ENCODE measurements around the gene ACOX3. TPM values are rescaled to one million over a fixed set of nuclear protein-coding genes. Genes with fewer than 3 reads are reported as not detected.
A peak's percentile ranks its signal among the peaks of the same experiment; 100 is the strongest.

ACOX3 gene
- total and polyA plus RNA-seq, 2 donors: 8.7 to 18.1 TPM

DNA sequence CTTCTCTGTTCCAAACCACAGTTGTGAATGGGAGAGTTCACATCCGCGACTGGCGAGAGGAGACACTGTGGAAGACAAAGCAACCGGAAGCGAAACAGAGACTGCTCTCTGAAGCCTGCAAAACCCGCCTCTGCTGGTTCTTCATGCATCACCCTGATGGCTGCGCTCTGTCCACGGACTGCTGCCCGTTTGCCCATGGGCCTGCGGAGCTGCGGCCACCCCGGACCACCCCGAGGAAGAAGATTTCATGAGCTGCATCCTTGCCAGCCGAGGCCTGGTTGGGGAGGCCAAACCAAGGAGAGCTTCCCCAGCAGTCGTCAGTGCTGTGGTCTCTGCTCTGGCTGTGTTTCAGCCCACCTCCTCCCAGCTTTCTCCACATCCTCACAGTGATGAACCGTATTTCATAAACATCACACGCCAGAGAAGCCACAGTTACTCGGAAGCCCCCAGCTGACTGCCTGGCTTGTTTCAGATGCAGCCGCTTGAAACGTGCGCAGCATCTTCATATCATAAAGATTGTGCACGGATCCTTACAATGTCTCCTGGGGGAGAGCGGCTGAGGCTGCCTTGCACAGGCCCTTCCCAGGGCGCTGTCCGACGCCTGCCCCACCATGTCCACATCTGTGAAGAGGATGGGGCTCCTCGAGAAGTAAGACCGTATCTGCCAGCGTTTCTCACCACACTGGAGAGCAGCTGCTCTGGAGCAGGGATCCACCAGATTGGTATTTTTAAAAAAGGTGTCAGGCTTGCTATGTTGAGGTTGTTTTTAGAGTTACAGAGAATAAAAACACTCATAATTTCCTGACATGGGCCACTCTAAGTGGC, 35.4 kb upstream of the ACOX3 start:
- peaks cover 5 to 27% of the 10 kb centered on the region in 2 donors for H3K36me3 ChIP-seq (ENCODE audit: control insufficient read depth in 2 of 2, insufficient read depth in 2 of 2, low read length in 1 of 2)
- H3K4me1 ChIP-seq (ENCODE audit: control insufficient read depth in 2 of 2, insufficient read depth in 2 of 2, low read length in 2 of 2): peaks cover 0 to 8% of the 10 kb centered on the region in 2 donors
- DNase-seq (ENCODE audit: low read depth in 6 of 9, low spot score in 9 of 9): no peak
- no peak overlapping the region for H3K27ac ChIP-seq (ENCODE audit: low read depth in 1 of 2, low read length in 1 of 2)
- no peaks in the 10 kb centered on the region for H3K27me3 ChIP-seq (ENCODE audit: control insufficient read depth in 2 of 2, insufficient read depth in 1 of 2, low read length in 1 of 2)
- 97% methylated on average over 29 of the region's 29 CpGs for WGBS
- no peaks in the 10 kb centered on the region for H3K9me3 ChIP-seq (ENCODE audit: control insufficient read depth in 2 of 2, insufficient read depth in 1 of 2, low read length in 1 of 2)
- no peak overlapping the region for H3K4me3 ChIP-seq (ENCODE audit: low read length in 2 of 2)

DNA sequence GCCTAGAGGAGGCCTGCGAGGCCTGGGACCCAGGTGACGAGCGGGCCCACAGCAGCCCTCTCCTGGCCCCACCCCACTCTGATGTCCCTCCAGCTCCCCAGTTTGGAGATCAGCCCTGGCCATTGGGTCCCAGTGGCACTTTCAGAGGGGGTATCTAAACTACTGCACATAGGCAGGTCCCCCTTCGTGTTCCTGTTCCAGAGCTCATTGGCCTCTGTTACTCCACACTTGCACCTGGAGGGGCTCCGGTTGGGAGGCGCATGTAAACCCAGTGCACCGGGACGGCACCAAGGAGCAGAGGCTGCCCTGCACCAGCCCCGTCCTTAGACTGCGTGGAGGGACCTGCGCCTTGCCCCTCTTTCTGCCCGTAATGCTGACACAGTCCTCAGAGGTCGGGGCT, 34.3 kb upstream of the ACOX3 start:
- H3K9me3 ChIP-seq (ENCODE audit: control insufficient read depth in 2 of 2, insufficient read depth in 1 of 2, low read length in 1 of 2): no peaks in the 10 kb centered on the region
- H3K4me1 ChIP-seq (ENCODE audit: control insufficient read depth in 2 of 2, insufficient read depth in 2 of 2, low read length in 2 of 2): peaks cover 0 to 8% of the 10 kb centered on the region in 2 donors
- WGBS: 99% methylated on average over 13 of the region's 13 CpGs
- H3K36me3 ChIP-seq (ENCODE audit: control insufficient read depth in 2 of 2, insufficient read depth in 2 of 2, low read length in 1 of 2): peaks cover 5 to 37% of the 10 kb centered on the region in 2 donors
- no peak for DNase-seq (ENCODE audit: low read depth in 6 of 9, low spot score in 9 of 9)
- H3K27ac ChIP-seq (ENCODE audit: low read depth in 1 of 2, low read length in 1 of 2): no peak overlapping the region
- H3K27me3 ChIP-seq (ENCODE audit: control insufficient read depth in 2 of 2, insufficient read depth in 1 of 2, low read length in 1 of 2): no peaks in the 10 kb centered on the region
- H3K4me3 ChIP-seq (ENCODE audit: low read length in 2 of 2): no peak overlapping the region

DNA sequence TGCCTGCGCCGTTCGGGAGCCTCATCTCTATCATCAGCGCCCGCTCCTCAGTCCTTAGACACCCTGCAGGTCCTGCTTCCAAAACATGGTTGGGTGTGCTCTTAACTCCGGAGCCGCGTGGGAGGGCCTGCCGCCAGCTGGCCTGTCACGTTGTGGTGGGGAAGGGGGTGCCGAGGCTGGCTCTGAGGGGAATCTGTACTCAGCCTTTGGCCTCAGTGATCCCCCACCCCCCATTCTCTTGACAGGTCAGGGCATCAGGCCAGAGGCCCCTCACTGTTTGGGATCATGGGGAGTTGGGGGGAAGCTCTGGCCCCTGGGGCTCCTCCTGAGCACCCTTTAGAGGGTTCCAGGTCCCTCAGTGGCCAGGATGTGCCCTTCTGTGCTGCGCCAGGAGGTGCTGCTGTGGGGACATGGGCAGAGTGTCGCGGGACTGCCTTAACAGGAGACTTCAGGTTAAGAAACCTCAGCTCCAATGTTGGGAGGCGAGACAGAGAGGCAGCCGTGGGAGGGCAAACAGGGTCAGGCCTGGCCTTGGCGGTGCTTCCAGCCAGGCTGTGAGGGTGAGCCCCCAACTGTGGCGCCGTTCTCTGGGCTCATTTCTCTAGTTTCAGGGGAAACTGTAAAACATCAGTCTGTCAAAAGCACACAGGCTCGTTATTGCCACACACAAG, 33.5 kb upstream of the ACOX3 start:
- H3K27me3 ChIP-seq (ENCODE audit: control insufficient read depth in 2 of 2, insufficient read depth in 1 of 2, low read length in 1 of 2): no peaks in the 10 kb centered on the region
- peaks cover 12 to 42% of the 10 kb centered on the region in 2 donors for H3K36me3 ChIP-seq (ENCODE audit: control insufficient read depth in 2 of 2, insufficient read depth in 2 of 2, low read length in 1 of 2)
- no peak for DNase-seq (ENCODE audit: low read depth in 6 of 9, low spot score in 9 of 9)
- H3K27ac ChIP-seq (ENCODE audit: low read depth in 1 of 2, low read length in 1 of 2): no peak overlapping the region
- H3K9me3 ChIP-seq (ENCODE audit: control insufficient read depth in 2 of 2, insufficient read depth in 1 of 2, low read length in 1 of 2): no peaks in the 10 kb centered on the region
- H3K4me3 ChIP-seq (ENCODE audit: low read length in 2 of 2): no peak overlapping the region
- WGBS: 90% methylated on average over 20 of the region's 20 CpGs
- peaks cover 0 to 8% of the 10 kb centered on the region in 2 donors for H3K4me1 ChIP-seq (ENCODE audit: control insufficient read depth in 2 of 2, insufficient read depth in 2 of 2, low read length in 2 of 2)

DNA sequence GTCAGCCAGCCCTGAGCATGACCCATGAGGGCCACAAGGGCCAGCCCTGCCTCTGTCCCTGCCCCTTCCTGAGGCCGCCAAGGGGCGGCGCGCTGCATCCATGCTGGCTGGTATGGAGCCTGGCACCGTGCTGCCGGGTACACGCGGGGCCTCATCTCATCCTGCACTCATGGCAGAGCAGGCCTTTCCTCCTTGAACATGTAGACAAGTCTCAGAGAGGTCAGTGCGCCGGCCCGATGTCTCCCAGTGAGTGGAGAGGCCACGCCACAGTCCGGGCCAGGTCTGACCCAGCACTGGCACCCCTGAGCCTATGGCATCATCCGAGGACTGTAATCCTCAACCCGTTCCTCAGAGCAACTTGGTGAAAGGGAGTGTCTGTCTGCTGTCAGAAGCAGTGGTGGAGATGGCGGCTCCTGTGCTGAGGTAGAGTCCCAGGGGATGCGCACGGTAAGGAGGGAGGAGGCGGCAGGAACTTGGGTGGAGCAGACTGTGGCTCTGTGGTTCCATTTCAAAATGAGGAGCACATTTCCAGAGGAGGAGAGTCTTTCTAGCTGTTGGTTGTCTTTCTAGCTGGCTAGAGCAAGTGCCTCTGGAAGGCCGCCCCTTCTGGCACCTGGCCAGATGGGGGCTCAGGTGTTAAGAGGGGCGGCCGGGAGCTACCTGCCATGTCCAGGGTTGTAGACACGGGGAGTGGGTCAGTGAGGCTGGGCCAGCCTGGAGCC, 32.8 kb upstream of the ACOX3 start:
- H3K27ac ChIP-seq (ENCODE audit: low read depth in 1 of 2, low read length in 1 of 2): peak overlapping the region; percentile 53 to 66
- no peaks in the 10 kb centered on the region for H3K9me3 ChIP-seq (ENCODE audit: control insufficient read depth in 2 of 2, insufficient read depth in 1 of 2, low read length in 1 of 2)
- peaks cover 13 to 42% of the 10 kb centered on the region in 2 donors for H3K36me3 ChIP-seq (ENCODE audit: control insufficient read depth in 2 of 2, insufficient read depth in 2 of 2, low read length in 1 of 2)
- no peak overlapping the region for H3K4me3 ChIP-seq (ENCODE audit: low read length in 2 of 2)
- DNase-seq (ENCODE audit: low read depth in 6 of 9, low spot score in 9 of 9): no peak
- peaks cover 0 to 8% of the 10 kb centered on the region in 2 donors for H3K4me1 ChIP-seq (ENCODE audit: control insufficient read depth in 2 of 2, insufficient read depth in 2 of 2, low read length in 2 of 2)
- H3K27me3 ChIP-seq (ENCODE audit: control insufficient read depth in 2 of 2, insufficient read depth in 1 of 2, low read length in 1 of 2): no peaks in the 10 kb centered on the region
- 97% methylated on average over 23 of the region's 23 CpGs for WGBS

DNA sequence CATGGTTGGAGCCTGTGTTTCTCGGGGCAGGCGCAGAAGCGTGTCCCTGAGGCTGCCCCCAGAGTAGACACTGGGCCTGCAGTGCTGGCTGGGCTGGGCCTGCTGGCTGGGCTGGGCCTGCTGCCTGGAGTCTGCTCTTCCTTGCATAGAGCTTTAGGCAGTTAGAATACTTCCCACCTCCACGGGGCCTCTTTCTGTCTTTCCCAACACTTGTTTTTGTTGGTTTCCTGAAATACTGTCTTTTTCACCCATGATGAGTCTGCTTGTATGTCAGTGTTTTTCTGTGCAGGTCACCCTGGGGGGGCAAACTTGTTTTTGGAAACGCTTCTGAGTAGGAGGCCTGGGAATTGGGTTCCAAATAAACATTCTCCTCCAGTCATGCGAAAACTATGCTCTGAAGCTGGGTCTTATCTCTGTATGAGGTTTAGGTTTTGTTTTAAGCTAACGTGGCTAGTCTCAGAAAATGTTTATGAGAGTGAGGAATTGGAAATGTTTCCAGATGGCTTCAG, 32.2 kb upstream of the ACOX3 start:
- no peaks in the 10 kb centered on the region for H3K27me3 ChIP-seq (ENCODE audit: control insufficient read depth in 2 of 2, insufficient read depth in 1 of 2, low read length in 1 of 2)
- no peak for DNase-seq (ENCODE audit: low read depth in 6 of 9, low spot score in 9 of 9)
- H3K4me1 ChIP-seq (ENCODE audit: control insufficient read depth in 2 of 2, insufficient read depth in 2 of 2, low read length in 2 of 2): peaks cover 0 to 8% of the 10 kb centered on the region in 2 donors
- peaks cover 16 to 43% of the 10 kb centered on the region in 2 donors for H3K36me3 ChIP-seq (ENCODE audit: control insufficient read depth in 2 of 2, insufficient read depth in 2 of 2, low read length in 1 of 2)
- 95% methylated on average over 7 of the region's 7 CpGs for WGBS
- H3K27ac ChIP-seq (ENCODE audit: low read depth in 1 of 2, low read length in 1 of 2): peak overlapping the region; percentile 53 to 66
- H3K9me3 ChIP-seq (ENCODE audit: control insufficient read depth in 2 of 2, insufficient read depth in 1 of 2, low read length in 1 of 2): no peaks in the 10 kb centered on the region
- no peak overlapping the region for H3K4me3 ChIP-seq (ENCODE audit: low read length in 2 of 2)

DNA sequence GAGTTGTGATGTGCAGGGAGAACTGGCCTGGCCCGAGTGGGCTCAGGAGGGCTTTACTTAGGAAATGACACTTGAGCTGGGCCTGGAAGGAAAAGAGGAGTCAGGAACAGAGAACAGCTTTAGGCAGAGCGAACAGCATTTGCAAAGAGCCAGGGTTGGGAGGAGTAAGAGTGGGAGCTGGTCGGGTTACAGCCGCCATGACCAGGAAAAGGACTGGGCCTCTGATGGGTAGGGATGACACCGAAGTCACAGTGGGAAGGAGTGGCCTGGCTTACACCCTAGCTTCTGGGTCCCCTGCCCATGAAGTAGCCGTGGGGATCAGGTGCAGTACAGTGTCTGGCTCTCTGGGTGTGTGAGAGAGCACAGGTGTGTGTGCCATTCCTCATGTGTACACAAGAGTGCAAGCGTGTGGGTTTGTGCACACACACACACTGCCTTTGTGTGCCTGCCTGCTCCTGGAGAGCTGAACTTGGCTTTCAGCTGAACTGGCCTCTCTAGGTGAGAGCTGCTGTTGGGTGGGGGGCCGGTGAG, 31.7 kb upstream of the ACOX3 start:
- Histone ChIP-seq H3K27me3 (ENCODE audit: control insufficient read depth in 2 of 2, insufficient read depth in 1 of 2, low read length in 1 of 2) (no peaks in the 10 kb centered on the region), H3K36me3 (ENCODE audit: control insufficient read depth in 2 of 2, insufficient read depth in 2 of 2, low read length in 1 of 2) (peaks cover 17 to 39% of the 10 kb centered on the region in 2 donors), H3K27ac (ENCODE audit: low read depth in 1 of 2, low read length in 1 of 2) (peak overlapping the region; percentile 37 to 62), H3K4me1 (ENCODE audit: control insufficient read depth in 2 of 2, insufficient read depth in 2 of 2, low read length in 2 of 2) (peaks cover 0 to 8% of the 10 kb centered on the region in 2 donors), H3K4me3 (ENCODE audit: low read length in 2 of 2) (no peak overlapping the region), H3K9me3 (ENCODE audit: control insufficient read depth in 2 of 2, insufficient read depth in 1 of 2, low read length in 1 of 2) (no peaks in the 10 kb centered on the region)
- 88% methylated on average over 8 of the region's 8 CpGs for WGBS
- DNase-seq (ENCODE audit: low read depth in 6 of 9, low spot score in 9 of 9): no peak

DNA sequence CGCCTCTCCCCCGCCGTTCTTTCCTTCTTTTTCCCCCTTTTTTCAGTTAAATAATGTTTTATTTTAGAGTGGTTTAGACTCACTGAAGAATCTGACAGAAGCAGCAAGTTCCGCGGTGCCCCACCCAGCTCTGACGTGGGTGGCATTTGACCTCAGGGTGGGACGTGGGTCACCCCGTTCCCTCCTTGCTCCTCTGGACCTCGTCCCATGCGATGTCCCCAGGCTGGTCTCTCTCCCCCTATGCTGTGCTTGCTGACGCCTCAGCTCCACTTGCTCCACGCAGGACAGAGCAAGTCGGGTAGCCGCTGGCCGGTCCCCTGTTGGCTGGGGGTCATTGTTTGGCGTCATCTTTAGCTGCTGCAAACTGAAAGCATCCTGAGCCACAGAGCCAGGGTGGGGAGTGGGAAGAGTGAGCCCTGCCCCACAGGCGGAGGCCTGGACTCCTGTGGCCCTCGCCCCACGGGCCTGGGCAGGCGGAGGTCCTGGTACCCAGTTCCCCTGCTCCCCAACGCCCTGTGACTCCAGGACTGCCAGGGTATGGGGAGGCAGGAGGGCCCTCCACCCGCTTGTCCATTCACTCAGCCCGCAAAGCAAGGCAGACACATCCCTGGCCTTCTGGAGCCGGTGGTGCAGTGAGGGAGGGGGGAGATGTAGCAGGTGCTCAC, 30.8 kb upstream of the ACOX3 start:
- WGBS: 91% methylated on average over 24 of the region's 24 CpGs
- no peak for DNase-seq (ENCODE audit: low read depth in 6 of 9, low spot score in 9 of 9)
- H3K4me3 ChIP-seq (ENCODE audit: low read length in 2 of 2): no peak overlapping the region
- no peaks in the 10 kb centered on the region for H3K27me3 ChIP-seq (ENCODE audit: control insufficient read depth in 2 of 2, insufficient read depth in 1 of 2, low read length in 1 of 2)
- peaks cover 21 to 43% of the 10 kb centered on the region in 2 donors for H3K36me3 ChIP-seq (ENCODE audit: control insufficient read depth in 2 of 2, insufficient read depth in 2 of 2, low read length in 1 of 2)
- no peaks in the 10 kb centered on the region for H3K9me3 ChIP-seq (ENCODE audit: control insufficient read depth in 2 of 2, insufficient read depth in 1 of 2, low read length in 1 of 2)
- H3K4me1 ChIP-seq (ENCODE audit: control insufficient read depth in 2 of 2, insufficient read depth in 2 of 2, low read length in 2 of 2): peaks cover 0 to 8% of the 10 kb centered on the region in 2 donors
- no peak overlapping the region for H3K27ac ChIP-seq (ENCODE audit: low read depth in 1 of 2, low read length in 1 of 2)

DNA sequence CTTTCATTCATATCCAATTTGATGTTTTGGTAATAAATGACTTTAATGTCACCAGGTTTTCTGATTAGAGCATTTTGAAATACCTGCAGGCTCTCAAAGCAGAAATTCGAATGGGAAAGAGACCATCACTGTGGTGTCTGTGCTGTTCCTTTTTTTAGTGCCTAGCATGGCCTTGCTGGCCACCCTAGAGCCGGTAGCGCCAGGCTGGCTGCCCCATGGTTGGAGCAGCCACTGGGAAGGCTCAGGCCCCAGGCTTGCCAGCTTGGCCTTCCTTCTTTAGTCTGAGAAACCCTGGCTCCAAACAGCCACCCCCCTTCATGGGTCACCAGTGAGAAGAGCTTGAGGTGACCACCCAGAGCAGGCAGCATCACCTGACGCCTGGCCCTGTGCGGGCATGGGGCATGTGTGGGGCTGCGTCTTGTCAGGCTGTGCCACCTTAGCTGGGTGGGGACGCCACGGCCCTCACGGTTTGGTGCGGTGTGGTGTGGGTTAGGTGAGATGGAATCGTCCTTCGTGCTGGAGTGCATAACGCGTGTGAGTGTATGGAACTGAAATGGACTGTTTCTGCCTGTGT, 30.0 kb upstream of the ACOX3 start:
- 98% methylated on average over 14 of the region's 14 CpGs for WGBS
- Histone ChIP-seq H3K27me3 (ENCODE audit: control insufficient read depth in 2 of 2, insufficient read depth in 1 of 2, low read length in 1 of 2) (no peaks in the 10 kb centered on the region), H3K27ac (ENCODE audit: low read depth in 1 of 2, low read length in 1 of 2) (no peak overlapping the region), H3K4me1 (ENCODE audit: control insufficient read depth in 2 of 2, insufficient read depth in 2 of 2, low read length in 2 of 2) (peaks cover 0 to 8% of the 10 kb centered on the region in 2 donors), H3K36me3 (ENCODE audit: control insufficient read depth in 2 of 2, insufficient read depth in 2 of 2, low read length in 1 of 2) (peaks cover 21 to 42% of the 10 kb centered on the region in 2 donors), H3K4me3 (ENCODE audit: low read length in 2 of 2) (no peak overlapping the region), H3K9me3 (ENCODE audit: control insufficient read depth in 2 of 2, insufficient read depth in 1 of 2, low read length in 1 of 2) (no peaks in the 10 kb centered on the region)
- DNase-seq (ENCODE audit: low read depth in 6 of 9, low spot score in 9 of 9): no peak

Measured in thymus (tissue), 11 donors.